HG03469 (cell line): ENCODE data around the gene NEIL1.
"Not testable (repeated sequence)": the region's sequence is repeated elsewhere in the genome, so short reads cannot be mapped to it uniquely, and the experiment has no call there.

Experiments
- ATAC-seq: cut with Tn5 transposase; IDR thresholded peaks from one replicate; pipeline ENCODE4 v1.9.1; 2021; ENCODE audit warnings: mild to moderate bottlenecking, moderate library complexity, moderate number of reproducible peaks; ENCODE audit not compliant: unreplicated experiment

NEIL1 gene

DNA sequence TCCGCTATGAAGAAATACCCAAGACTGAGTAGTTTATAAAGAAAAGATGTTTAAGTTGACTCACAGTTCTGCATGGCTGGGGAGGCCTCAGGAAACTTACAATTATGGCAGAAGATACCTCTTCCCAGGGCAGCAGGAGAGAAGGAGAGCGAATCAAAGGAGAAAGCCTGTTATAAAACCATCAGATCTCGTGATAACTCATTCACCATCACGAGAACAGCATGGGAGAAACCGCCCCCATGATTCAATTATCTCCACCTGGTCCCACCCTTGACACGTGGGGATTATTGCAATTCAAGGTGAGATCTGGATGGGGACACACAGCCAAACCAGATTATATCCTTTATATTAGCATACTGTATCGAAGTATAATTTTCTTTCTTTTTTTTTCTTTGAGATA, 14.7 kb upstream of the NEIL1 start:
- not testable (repeated sequence) for ATAC-seq

- ATAC-seq: not testable (repeated sequence)
Observed at GRCh38 chr15:75333654-75334419, 13.0 kb upstream of the NEIL1 start.

GRCh38 chr15:75335313-75335704, 11.5 kb upstream of the NEIL1 start:
- ATAC-seq: no peak

GRCh38 chr15:75335705-75336355, 11.0 kb upstream of the NEIL1 start, which contains the start of gene COMMD4:
Gene COMMD4 (plus strand): TSS chr15:75336063. CDS start chr15:75336090, 27 bp downstream.
- no peak for ATAC-seq

GRCh38 chr15:75338661-75339240, 8.1 kb upstream of the NEIL1 start:
- no peak for ATAC-seq

DNA sequence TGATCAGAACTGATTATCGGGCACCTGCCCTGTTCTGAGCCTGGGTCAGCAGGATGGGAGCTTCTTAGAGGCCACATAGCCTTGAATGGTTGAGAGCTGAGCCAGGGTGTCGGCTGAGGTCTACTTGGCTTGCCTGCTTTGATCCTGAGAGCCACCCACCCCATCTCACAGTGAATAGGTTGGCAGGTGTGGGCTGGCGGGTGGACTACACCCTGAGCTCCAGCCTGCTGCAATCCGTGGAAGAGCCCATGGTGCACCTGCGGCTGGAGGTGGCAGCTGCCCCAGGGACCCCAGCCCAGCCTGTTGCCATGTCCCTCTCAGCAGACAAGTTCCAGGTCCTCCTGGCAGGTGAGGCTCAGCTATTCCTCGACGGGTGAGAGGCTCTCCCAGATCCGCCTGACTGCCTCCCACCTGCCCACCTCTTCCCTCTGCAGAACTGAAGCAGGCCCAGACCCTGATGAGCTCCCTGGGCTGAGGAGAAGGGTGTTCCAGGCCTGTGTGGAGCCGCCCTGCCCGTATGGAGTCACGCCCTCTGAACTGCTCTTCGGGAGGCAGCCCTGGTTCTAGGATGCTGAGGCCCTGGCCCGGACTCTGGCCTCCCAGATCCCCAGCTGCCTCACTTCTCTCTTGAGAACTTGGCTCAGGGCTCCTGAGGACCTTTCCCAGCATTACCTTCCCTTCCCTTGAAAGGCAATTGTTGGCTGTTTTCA, 7.2 kb upstream of the NEIL1 start:
- no peak for ATAC-seq

GRCh38 chr15:75342221-75342620, 4.6 kb upstream of the NEIL1 start:
- ATAC-seq: no peak

- ATAC-seq: not testable (repeated sequence)
Observed at GRCh38 chr15:75343953-75344352, 2.9 kb upstream of the NEIL1 start.

DNA sequence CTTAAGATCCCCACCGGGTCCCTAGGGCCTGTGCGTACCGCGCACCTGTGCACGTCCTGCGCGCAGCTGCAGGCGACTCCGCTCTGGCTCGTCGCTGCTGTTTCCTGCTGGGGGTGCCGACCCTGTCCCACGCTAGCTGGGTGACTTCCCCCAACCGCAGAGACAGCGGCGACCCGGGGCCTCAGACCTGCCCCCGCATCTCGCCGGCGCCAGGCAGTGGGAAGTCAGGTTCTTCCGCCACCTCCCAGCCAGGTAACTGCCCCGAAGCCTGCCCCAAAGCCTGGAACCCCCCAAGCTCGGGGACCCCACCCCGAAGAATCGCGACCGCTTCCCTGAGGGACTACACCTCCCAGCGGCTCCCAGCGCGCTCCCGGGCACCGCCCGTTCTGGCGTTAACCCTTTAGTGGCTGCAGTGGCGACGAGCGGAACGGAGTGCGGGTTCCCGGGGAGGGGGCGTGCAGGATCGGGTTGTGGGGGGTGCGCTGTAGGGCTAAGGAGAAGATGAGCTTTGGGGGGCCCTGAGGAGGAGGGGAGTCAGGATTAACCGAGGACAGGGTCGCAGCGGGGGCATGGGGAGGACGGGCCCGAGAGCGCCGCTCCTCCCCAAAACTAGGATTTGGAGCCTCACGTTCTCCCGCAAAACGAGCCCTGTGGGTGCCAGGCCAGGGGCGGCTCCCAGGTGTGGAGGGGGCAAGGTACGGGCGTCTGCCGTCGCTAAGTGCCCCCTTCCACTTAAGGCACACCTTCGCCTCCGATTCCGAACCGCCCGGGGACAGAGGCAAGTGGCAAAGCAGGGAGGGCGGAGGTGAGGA, 589 bp downstream of the NEIL1 start:
- ATAC-seq: no peak

GRCh38 chr15:75348034-75348561, 1.3 kb downstream of the NEIL1 start:
- no peak for ATAC-seq

DNA sequence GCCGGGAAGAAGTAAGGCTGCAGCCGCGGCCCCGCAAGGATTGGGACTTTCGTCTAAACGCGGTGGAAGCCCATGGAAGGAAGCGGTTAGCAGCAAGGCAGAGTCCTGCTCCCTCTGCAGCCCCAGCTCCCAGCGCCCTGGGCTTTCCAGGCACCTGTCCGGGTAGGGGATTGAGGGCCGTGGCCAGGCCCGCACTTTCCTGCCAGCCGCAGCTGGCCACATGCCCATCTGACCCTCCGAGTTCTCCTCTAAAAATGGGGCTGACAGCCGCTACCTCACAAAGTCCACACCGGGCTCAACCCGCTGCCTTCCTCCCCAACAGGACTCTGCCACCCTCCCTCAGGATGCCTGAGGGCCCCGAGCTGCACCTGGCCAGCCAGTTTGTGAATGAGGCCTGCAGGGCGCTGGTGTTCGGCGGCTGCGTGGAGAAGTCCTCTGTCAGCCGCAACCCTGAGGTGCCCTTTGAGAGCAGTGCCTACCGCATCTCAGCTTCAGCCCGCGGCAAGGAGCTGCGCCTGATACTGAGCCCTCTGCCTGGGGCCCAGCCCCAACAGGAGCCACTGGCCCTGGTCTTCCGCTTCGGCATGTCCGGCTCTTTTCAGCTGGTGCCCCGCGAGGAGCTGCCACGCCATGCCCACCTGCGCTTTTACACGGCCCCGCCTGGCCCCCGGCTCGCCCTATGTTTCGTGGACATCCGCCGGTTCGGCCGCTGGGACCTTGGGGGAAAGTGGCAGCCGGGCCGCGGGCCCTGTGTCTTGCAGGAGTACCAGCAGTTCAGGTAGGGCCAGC, 1.9 kb downstream of the NEIL1 start:
- no peak for ATAC-seq

DNA sequence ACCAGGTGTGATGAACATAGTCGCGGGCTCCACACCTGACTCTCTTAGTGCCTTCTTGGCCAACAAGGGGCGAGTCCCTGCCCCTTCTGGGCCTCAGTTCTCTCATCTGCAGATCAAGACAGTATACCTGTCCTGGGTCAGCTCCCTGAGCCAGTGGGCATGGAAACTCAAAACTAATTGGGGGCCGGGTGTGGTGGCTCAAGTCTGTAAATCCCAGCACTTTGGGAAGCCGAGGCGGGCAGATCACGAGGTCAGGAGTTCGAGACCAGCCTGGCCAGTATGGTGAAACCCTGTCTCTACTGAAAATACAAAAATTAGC, 2.5 kb downstream of the NEIL1 start:
- not testable (repeated sequence) for ATAC-seq

GRCh38 chr15:75349851-75350588, 3.2 kb downstream of the NEIL1 start:
- ATAC-seq: peak; percentile 30

DNA sequence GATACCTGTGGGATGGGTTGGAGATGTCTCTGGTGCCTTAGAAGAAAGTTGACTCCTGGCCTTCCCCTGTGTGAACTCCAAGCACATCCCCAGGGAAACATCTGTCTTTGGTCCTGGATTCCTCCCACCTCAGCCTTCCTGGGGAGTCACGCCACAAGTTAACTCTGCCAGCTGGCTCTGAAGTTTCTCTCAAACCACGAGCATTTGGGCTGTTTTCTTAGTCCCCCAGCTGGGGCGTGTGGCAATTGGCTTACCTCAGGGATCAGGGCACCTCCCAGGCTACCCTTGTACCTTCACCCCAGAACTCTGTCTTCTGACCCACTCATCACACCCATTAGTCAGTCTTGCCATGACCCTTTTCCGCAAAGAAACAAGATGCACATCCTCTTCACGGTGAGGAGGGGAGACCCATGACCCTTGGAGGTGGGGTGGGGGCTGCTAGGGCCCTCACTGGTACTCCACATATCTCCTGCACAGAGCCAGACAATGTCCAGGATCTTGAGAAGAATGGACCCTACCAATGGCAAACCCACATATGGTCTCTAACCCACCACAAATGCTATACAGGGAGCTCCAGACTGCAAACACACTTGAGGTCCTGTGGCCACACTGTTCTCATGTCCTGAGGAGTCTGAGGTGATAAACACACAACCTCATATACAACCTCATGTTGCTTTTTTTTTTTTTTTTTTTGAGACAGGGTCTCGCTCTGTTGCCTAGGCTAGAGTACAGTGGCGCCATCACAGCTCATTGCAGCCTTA, 3.9 kb downstream of the NEIL1 start:
- ATAC-seq: no peak

DNA sequence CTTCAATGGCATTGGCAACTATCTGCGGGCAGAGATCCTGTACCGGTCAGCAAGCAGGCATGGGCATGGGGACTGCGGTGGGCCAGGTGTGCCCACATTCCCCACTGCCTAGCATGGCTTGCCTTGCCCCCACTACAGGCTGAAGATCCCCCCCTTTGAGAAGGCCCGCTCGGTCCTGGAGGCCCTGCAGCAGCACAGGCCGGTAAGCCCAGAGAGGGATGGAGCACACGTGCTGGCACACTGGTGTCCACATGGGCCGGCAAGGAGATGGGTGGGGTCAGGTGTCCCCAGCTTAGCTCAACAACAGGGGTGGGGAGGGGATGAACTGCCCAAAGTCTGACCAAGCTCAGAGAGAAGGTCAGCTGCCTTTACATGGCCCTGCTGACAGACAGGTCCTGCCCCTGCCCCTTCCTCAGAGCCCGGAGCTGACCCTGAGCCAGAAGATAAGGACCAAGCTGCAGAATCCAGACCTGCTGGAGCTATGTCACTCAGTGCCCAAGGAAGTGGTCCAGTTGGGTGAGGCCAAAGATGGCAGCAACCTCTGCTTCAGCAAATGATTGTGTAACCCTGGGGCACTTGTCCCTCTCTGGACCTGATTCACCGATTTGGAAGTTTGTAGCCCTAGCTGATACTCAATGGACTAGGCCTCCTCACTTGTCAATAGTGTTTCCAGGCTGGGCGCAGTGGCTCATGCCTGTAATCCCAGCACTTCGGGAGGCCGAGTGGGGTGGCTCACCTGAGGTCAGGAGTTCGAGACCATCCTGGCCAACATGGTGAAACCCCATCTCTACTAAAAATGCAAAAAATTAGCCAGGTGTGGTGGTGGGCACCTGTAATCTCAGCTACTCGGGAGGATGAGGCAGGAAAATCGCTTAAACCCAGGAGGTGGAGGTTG, 5.6 kb downstream of the NEIL1 start:
- ATAC-seq: no peak

DNA sequence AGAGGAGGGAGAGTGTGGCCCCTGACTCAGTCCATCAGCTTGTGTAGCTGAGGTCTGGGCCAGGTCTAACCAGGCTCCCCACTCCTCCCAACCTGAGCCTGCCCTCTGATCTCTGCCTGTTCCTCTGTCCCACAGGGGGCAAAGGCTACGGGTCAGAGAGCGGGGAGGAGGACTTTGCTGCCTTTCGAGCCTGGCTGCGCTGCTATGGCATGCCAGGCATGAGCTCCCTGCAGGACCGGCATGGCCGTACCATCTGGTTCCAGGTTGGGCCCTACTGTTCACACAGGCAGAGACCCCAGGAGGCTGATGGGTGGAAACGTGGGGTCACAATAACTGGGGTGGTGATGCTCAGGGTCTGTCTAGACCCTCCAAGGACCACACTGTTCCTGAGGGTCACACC, 6.8 kb downstream of the NEIL1 start:
- no peak for ATAC-seq

DNA sequence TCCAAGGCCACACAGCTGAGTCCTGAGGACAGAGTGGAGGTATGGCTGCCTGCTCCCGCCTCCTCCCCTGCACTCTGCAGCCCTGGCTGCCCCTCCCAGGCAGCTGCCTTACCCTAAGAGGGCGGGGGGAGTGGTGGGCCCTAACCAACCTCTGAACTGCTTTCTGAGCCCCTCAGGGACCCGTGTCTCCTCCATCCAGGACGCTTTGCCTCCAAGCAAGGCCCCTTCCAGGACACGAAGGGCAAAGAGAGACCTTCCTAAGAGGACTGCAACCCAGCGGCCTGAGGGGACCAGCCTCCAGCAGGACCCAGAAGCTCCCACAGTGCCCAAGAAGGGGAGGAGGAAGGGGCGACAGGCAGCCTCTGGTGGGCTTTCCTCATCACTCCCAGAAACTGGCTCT, 7.6 kb downstream of the NEIL1 start:
- no peak for ATAC-seq
